AG04449 (cell line): Measurements from ENCODE around the gene CGB2.

ENCODE experiments used
- CTCF ChIA-PET: fragments of 350-600 bp; formaldehyde crosslinking; extraction: SDS; loops from one replicate; lab custom pipeline; 2021; ENCODE audit warnings: antibody characterized with exemption; lab: Yijun Ruan, JAX
- POLR2A ChIA-PET: fragments of 400-600, 350-600 bp; formaldehyde crosslinking; extraction: SDS; loops from one replicate; lab custom pipeline; 2020; ENCODE audit warnings: antibody characterized with exemption, inconsistent platforms; lab: Yijun Ruan, JAX
- DNase-seq: peaks from one replicate; pipeline ENCODE4 v3.0.0-alpha.2; 2010; ENCODE audit warnings: low read depth, low spot score
- H3K4me3 ChIP-seq: 2 replicates; pipeline ENCODE4 v1.5.1; 2011; ENCODE audit warnings: low read depth, mild to moderate bottlenecking, control low read depth, low read length
- CTCF ChIP-seq: IDR thresholded peaks from one replicate; pipeline ENCODE4 v1.5.1; 2011; ENCODE audit warnings: mild to moderate bottlenecking, moderate library complexity, low read length, control low read depth, inconsistent platforms; ENCODE audit not compliant: insufficient read depth; ENCODE audit errors: missing control alignments

The CGB2 gene

DNA sequence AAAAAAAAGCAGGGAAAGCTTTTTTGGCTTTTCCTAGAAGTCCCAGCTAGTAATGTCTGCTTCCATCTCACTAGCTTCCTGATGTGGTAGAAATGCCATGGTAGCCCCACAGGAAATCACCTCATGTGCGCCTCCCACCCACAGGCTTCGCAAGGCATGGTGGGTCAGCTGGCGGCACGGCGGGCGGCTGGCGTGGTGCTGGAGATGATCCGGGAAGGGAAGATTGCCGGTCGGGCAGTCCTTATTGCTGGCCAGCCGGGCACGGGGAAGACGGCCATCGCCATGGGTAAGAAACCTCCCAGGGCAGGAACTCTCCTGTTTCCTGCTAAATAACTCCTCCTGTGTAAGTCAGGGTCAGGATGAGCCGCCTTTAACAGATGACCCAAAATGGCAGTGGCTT is 27.6 kb upstream of the CGB2 start:
- DNase-seq = no peak
- ChIA-PET POLR2A (interaction anchor here (0.5 kb wide), 1 partner anchor 292 kb away, joined by 3 read pairs; no protein-coding TSS in a partner anchor), CTCF (interaction anchor here (0.8 to 2.6 kb wide), 6 partner anchors 9 to 216 kb away, joined by 3 to 23 read pairs (median 3); partner anchors contain the start of genes GYS1 and RUVBL2)
- no peak overlapping the region for H3K4me3 ChIP-seq
- no peak for TF ChIP-seq CTCF

- no peak overlapping the region for H3K4me3 ChIP-seq
- CTCF ChIA-PET = interaction anchor here (2.3 to 2.6 kb wide), 2 partner anchors 12 to 13 kb away, joined by 14 to 23 read pairs; partner anchors contain the start of genes GYS1 and RUVBL2
- DNase-seq = no peak
- TF ChIP-seq CTCF = no peak
- POLR2A ChIA-PET = no interaction called here
Observed at GRCh38 chr19:49004964-49005614, 26.6 kb upstream of the CGB2 start.

DNA sequence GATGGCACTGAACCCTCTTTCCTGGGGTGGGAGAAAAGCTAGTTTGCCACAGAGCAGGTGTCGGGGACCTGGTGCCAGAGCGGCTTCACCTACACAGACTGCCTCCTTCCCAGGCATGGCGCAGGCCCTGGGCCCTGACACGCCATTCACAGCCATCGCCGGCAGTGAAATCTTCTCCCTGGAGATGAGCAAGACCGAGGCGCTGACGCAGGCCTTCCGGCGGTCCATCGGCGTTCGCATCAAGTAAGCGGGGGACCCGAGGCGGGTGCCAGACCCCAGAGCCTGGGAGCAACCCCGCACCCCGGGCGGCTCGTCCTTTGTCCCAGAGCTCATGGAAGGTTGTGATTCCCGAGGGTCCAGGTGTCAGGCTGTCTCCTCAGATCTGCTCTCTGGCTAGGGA is 24.8 kb upstream of the CGB2 start:
- ChIA-PET CTCF (interaction anchor here (1.0 to 11.0 kb wide), 4 partner anchors 8 to 218 kb away, joined by 3 to 146 read pairs (median 8); no protein-coding TSS in a partner anchor), POLR2A (interaction anchor here (1.6 kb wide), 1 partner anchor 9 kb away, joined by 3 read pairs; no protein-coding TSS in a partner anchor)
- DNase-seq = no peak
- H3K4me3 ChIP-seq = no peak overlapping the region
- TF ChIP-seq CTCF = no peak

DNA sequence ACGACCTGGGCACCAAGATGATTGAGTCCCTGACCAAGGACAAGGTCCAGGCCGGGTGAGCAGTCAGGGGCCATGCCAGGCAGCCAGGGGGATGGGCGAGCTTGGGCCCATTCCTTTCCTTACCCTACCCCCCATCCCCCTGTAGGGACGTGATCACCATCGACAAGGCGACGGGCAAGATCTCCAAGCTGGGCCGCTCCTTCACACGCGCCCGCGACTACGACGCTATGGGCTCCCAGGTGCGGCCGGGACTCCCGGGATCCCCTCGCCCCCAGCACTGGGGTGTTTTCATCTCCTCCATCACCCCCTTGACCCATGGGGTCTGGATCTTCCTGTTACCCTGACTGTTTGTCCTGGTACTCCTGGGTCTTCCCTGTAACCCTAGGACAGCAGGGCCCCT is 21.9 kb upstream of the CGB2 start:
- CTCF ChIA-PET = interaction anchor here (0.6 to 11.0 kb wide), 5 partner anchors 8 to 190 kb away, joined by 3 to 146 read pairs (median 11); partner anchors contain the start of genes GYS1, LHB and RUVBL2
- DNase-seq = no peak
- POLR2A ChIA-PET = no interaction called here
- TF ChIP-seq CTCF = no peak
- no peak overlapping the region for H3K4me3 ChIP-seq

- ChIA-PET POLR2A (no interaction called here), CTCF (interaction anchor here (3.3 to 11.0 kb wide), 2 partner anchors 11 to 17 kb away, joined by 15 to 146 read pairs; partner anchors contain the start of genes GYS1 and RUVBL2)
- TF ChIP-seq CTCF = no peak
Observed at GRCh38 chr19:49010453-49010852, 21.2 kb upstream of the CGB2 start.

GRCh38 chr19:49011194-49011593 is 20.5 kb upstream of the CGB2 start:
- TF ChIP-seq CTCF = no peak
- POLR2A ChIA-PET = no interaction called here
- no peak for DNase-seq
- CTCF ChIA-PET = interaction anchor here (11.0 kb wide), 1 partner anchor 12 kb away, joined by 146 read pairs; no protein-coding TSS in a partner anchor
- H3K4me3 ChIP-seq = no peak overlapping the region

More at GRCh38 chr19:49010453-49010852, 21.2 kb upstream of the CGB2 start:
- no peak overlapping the region for H3K4me3 ChIP-seq
- no peak for DNase-seq
